A549 (cell line): ENCODE results near the gene CNKSR3. TPM values are rescaled to one million over a fixed set of nuclear protein-coding genes. Genes with fewer than 3 reads are reported as not detected.

Experiments
- ATAC-seq, 2 experiments: fragments of 200-7000 bp in 1 of 2; fragments of >200 bp in 1 of 2; cut with Nextera tagmentation in 1 of 2; cut with Tn5 transposase in 1 of 2; 3 replicates each; pipeline versions ENCODE4 v1.8.0 to v1.9.1; 2018 to 2020; ENCODE audit warnings: mild to moderate bottlenecking in 1 of 2, moderate library complexity in 1 of 2
- CTCF ChIA-PET: fragments of 300-600 bp; sonication (Branson Sonifier 250); formaldehyde crosslinking; extraction: SDS; loops from one replicate; lab custom pipeline; 2021; ENCODE audit warnings: antibody characterized with exemption, inconsistent platforms; lab: Yijun Ruan, JAX
- POLR2A ChIA-PET: fragments of 350-600 bp; formaldehyde crosslinking; extraction: SDS; loops from one replicate; lab custom pipeline; 2021; ENCODE audit warnings: antibody characterized with exemption, inconsistent platforms; lab: Yijun Ruan, JAX
- DNase-seq, 2 experiments: peaks; one replicate each; pipeline versions ENCODE4 v3.0.0 to v3.0.0-alpha.2; 2011 to 2016; ENCODE audit warnings: low read depth in 1 of 2, low spot score in 1 of 2
- FAIRE-seq: peaks from 2 replicates; lab custom pipeline; 2011; peaks lifted over from hg19 to GRCh38; lab: Jason Lieb, UNC
- H3K27ac ChIP-seq, 2 experiments: fragments of >200 bp; sonication (Bioruptor Twin); formaldehyde crosslinking; 3 replicates each; pipeline ENCODE4 v1.5.1; 2016 to 2017
- H3K4me1 ChIP-seq: fragments of >200 bp; sonication (Bioruptor Twin); formaldehyde crosslinking; 3 replicates; pipeline ENCODE4 v1.6.1; 2016
- H3K4me2 ChIP-seq: fragments of >200 bp; sonication (Bioruptor Twin); formaldehyde crosslinking; 3 replicates; pipeline ENCODE4 v1.6.1; 2016
- H3K4me3 ChIP-seq: fragments of >200 bp; sonication (Bioruptor Twin); formaldehyde crosslinking; 3 replicates; pipeline ENCODE4 v1.5.1; 2016
- H3K9me3 ChIP-seq: fragments of >200 bp; sonication (Bioruptor Twin); formaldehyde crosslinking; 3 replicates; pipeline ENCODE4 v1.6.1; 2016
- BHLHE40 ChIP-seq: IDR thresholded peaks from 2 replicates; pipeline ENCODE4 v1.6.1; 2012; ENCODE audit warnings: low read depth, low read length, inconsistent platforms
- CEBPB ChIP-seq, 2 experiments: fragments of >200 bp in 1 of 2; sonication (Bioruptor Twin) in 1 of 2; formaldehyde crosslinking in 1 of 2; IDR thresholded peaks; 2 replicates each; pipeline ENCODE4 v1.6.1; 2012 to 2016
- CHD2 ChIP-seq: fragments of 150-350 bp; IDR thresholded peaks from 2 replicates; pipeline ENCODE4 v1.6.1; 2014; ENCODE audit warnings: low read length; ENCODE audit not compliant: partially characterized antibody
- EHMT2 ChIP-seq: fragments of 200-600 bp; sonication (generic); IDR thresholded peaks from 2 replicates; pipeline ENCODE4 v1.6.1; 2016; ENCODE audit warnings: antibody characterized with exemption, low read depth, mild to moderate bottlenecking, moderate library complexity
- ESRRA ChIP-seq: fragments of 150-350 bp; IDR thresholded peaks from 2 replicates; pipeline ENCODE4 v1.6.1; 2014; ENCODE audit warnings: mild to moderate bottlenecking, low read length, borderline replicate concordance
- FOSB ChIP-seq: fragments of 250-450 bp; sonication (Bioruptor Pico); IDR thresholded peaks from 2 replicates; pipeline ENCODE4 v1.5.0; 2020; ENCODE audit warnings: mild to moderate bottlenecking, moderate library complexity
- HDAC2 ChIP-seq: fragments of 200-600 bp; sonication (generic); IDR thresholded peaks from 2 replicates; pipeline ENCODE4 v1.6.1; 2016
- HOXA7 ChIP-seq: fragments of 250-450 bp; sonication (Bioruptor Pico); IDR thresholded peaks from 2 replicates; pipeline ENCODE4 v1.5.0; 2020; ENCODE audit warnings: mild to moderate bottlenecking, moderate library complexity
- HOXB13 ChIP-seq: fragments of 250-450 bp; sonication (Bioruptor Pico); IDR thresholded peaks from 2 replicates; pipeline ENCODE4 v1.5.0; 2020; ENCODE audit warnings: low read depth, mild to moderate bottlenecking, moderate library complexity
- JUN ChIP-seq, 2 experiments: fragments of >200 bp; sonication (Bioruptor Twin); formaldehyde crosslinking; IDR thresholded peaks; 2 replicates in 1 of 2; 3 replicates in 1 of 2; pipeline ENCODE4 v1.6.1; 2016 to 2017
- KDM1A ChIP-seq: fragments of 200-600 bp; sonication (generic); IDR thresholded peaks from 2 replicates; pipeline ENCODE4 v1.6.1; 2016; ENCODE audit warnings: low read depth, mild to moderate bottlenecking
- MAFK ChIP-seq: fragments of 450-650 bp; IDR thresholded peaks from 2 replicates; pipeline ENCODE4 v1.6.1; 2014; ENCODE audit not compliant: partially characterized antibody
- PHF8 ChIP-seq: fragments of 200-600 bp; sonication (generic); IDR thresholded peaks from 2 replicates; pipeline ENCODE4 v1.6.1; 2016; ENCODE audit warnings: low read depth, mild to moderate bottlenecking, antibody characterized with exemption, moderate library complexity, borderline replicate concordance
- POLR2AphosphoS2 ChIP-seq: conservative IDR thresholded peaks from 2 replicates; pipeline ENCODE4 v1.6.1; 2012; ENCODE audit warnings: low read length, improper control_type of control experiment, inconsistent platforms
- RARB ChIP-seq: fragments of 250-450 bp; sonication (Bioruptor Pico); IDR thresholded peaks from 2 replicates; pipeline ENCODE4 v1.8.0; 2021; ENCODE audit warnings: mild to moderate bottlenecking, moderate library complexity
- RCOR1 ChIP-seq: fragments of 150-350 bp; IDR thresholded peaks from 2 replicates; pipeline ENCODE4 v1.6.1; 2014; ENCODE audit warnings: antibody characterized with exemption, low read length, low read depth
- TFCP2L1 ChIP-seq: fragments of 250-450 bp; sonication (Bioruptor Pico); IDR thresholded peaks from 2 replicates; pipeline ENCODE4 v1.5.0; 2021; ENCODE audit warnings: mild to moderate bottlenecking
- TP53 ChIP-seq: fragments of 250-450 bp; sonication (Bioruptor Pico); IDR thresholded peaks from 2 replicates; pipeline ENCODE4 v1.5.0; 2021; ENCODE audit warnings: mild to moderate bottlenecking, moderate library complexity
- ZC3H11A ChIP-seq: fragments of 450-650 bp; IDR thresholded peaks from 2 replicates; pipeline ENCODE4 v1.6.1; 2014; ENCODE audit warnings: antibody characterized with exemption, mild to moderate bottlenecking
- ZFP36 ChIP-seq: fragments of 450-650 bp; IDR thresholded peaks from 2 replicates; pipeline ENCODE4 v1.6.1; 2014; ENCODE audit warnings: borderline replicate concordance; ENCODE audit not compliant: partially characterized antibody
- ZNF302 ChIP-seq: fragments of 250-450 bp; sonication (Bioruptor Pico); IDR thresholded peaks from 2 replicates; pipeline ENCODE4 v1.9.0; 2021; ENCODE audit warnings: inconsistent platforms, mild to moderate bottlenecking, moderate library complexity
- ZSCAN20 ChIP-seq: fragments of 250-450 bp; sonication (Bioruptor Pico); IDR thresholded peaks from 2 replicates; pipeline ENCODE4 v1.8.0; 2022; ENCODE audit warnings: mild to moderate bottlenecking, moderate library complexity
- WGBS: methylation state at CpG from one replicate; pipeline ENCODE4 v1.1.6; 2017; ENCODE audit errors: missing lambda C conversion rate; 5-methylcytosine and 5-hydroxymethylcytosine counted together
- polyA plus RNA-seq, 4 experiments: library from polyadenylated mRNA; depleted of rRNA in 3 of 4; stranded (reverse); fragments of >200 nt; fragmentation: RNase III in 1 of 4; extraction: RNeasy Plus Mini Kit Qiagen cat#74134 plus additional on column Dnase treatment in 1 of 4; gene quantifications; 2 replicates in 3 of 4; 3 replicates in 1 of 4; pipeline ENCODE4 v1.2.3, GENCODE V29; 2011 to 2017
- TF ChIP-seq, protein P1 (sequence below): IDR thresholded peaks from 2 replicates; pipeline ENCODE4 v1.6.1; 2012
- TF ChIP-seq, protein P2 (sequence below): fragments of >200 bp; sonication (Bioruptor Twin); formaldehyde crosslinking; IDR thresholded peaks from 3 replicates; pipeline ENCODE4 v1.6.1; 2016
- TF ChIP-seq, protein P3 (sequence below): fragments of >200 bp; sonication (Bioruptor Twin); formaldehyde crosslinking; IDR thresholded peaks from 3 replicates; pipeline ENCODE4 v1.5.1; 2016
- TF ChIP-seq, protein P4 (sequence below): fragments of 200-600 bp; sonication (generic); IDR thresholded peaks from 2 replicates; pipeline ENCODE4 v1.6.1; 2016; ENCODE audit warnings: antibody characterized with exemption, mild to moderate bottlenecking, moderate library complexity

Gene CNKSR3
- polyA plus RNA-seq, 2 of the 4 experiments (the other 2 are of a cell fraction) = 2.9 to 3.5 TPM

DNA sequence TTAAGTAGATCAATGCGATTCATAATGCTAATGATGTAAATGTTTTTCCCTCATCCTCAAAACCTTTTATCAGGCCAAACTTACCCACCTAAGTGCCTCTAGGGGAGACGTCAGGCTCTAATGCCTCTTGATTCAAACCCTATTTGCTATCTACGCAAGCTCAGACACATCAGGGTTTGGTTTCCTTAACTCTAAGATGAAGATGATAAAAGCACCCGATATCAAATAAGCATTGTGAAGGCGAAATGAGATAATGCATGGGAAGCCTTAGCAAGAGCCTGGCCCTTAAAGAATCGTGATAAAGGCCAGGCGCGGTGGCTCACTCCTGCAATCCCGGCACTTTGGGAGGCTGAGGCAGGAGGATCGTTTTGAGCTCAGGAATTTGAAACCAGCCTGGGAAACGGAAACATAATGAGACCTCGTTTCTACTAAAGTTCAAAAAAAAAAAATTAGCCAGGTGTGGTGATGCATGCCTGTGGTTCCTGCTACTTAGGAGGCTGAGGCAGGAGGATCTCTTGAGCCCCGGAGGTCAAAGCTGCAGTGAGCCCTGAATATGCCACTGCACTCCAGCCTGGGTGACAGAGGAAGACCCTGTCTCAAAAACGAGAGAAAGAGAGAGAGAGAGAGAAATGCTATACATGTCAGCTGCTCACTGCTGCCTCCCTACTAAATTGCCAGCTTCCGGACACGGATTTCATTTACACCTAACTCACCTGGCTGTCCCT is 13.5 kb downstream of the CNKSR3 start:
- H3K4me2 ChIP-seq = no peak overlapping the region
- ChIA-PET POLR2A (no interaction called here), CTCF (interaction anchor here (1.0 to 1.4 kb wide), 2 partner anchors 13 to 178 kb away, joined by 3 to 4 read pairs; partner anchors contain the start of gene CNKSR3)
- ATAC-seq = no peak
- no peaks in the 10 kb centered on the region for H3K4me1 ChIP-seq
- TF ChIP-seq POLR2AphosphoS2 (no peak), CHD2 (no peak), ZSCAN20 (CRISPR knock-in tag) (no peak), PHF8 (no peak), MAFK (no peak), TP53 (no peak), CEBPB (IDR thresholded peaks at IDR 0.05) (no peak), ESRRA (no peak), HOXB13 (CRISPR knock-in tag) (no peak), TFCP2L1 (CRISPR knock-in tag) (no peak), EHMT2 (no peak), ZFP36 (no peak), HDAC2 (no peak)
- TF ChIP-seq, protein P1, sequence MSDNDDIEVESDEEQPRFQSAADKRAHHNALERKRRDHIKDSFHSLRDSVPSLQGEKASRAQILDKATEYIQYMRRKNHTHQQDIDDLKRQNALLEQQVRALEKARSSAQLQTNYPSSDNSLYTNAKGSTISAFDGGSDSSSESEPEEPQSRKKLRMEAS = no peak
- 87% methylated on average over 16 of the region's 16 CpGs for WGBS
- no peak overlapping the region for H3K27ac ChIP-seq
- no peak for FAIRE-seq
- no peaks in the 10 kb centered on the region for H3K9me3 ChIP-seq
- DNase-seq = no peak
- H3K4me3 ChIP-seq = no peak overlapping the region

DNA sequence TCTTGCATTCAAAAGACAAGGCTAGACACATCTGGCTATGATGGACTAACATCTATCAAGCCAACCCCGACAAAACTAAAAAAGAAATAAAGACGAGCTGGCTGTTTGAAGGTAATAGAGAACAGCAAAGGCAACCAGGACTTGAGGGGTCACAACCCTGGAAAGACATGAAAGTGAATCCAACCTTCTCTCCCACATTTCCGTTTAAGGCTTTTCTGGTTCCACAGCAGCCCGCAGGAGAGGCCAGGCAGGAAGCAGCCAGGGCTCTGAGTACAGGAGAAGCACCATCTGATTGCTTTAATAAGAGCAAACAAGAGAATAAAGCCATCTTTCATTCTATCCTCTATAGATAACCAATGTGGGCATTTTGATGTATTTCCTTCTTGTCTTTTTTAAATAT is 14.3 kb downstream of the CNKSR3 start:
- no peak for TF ChIP-seq RARB (CRISPR knock-in tag)
- no peak for TF ChIP-seq ZNF302
- no peak for TF ChIP-seq EHMT2
- no peak for TF ChIP-seq ZFP36
- TF ChIP-seq, protein P2, sequence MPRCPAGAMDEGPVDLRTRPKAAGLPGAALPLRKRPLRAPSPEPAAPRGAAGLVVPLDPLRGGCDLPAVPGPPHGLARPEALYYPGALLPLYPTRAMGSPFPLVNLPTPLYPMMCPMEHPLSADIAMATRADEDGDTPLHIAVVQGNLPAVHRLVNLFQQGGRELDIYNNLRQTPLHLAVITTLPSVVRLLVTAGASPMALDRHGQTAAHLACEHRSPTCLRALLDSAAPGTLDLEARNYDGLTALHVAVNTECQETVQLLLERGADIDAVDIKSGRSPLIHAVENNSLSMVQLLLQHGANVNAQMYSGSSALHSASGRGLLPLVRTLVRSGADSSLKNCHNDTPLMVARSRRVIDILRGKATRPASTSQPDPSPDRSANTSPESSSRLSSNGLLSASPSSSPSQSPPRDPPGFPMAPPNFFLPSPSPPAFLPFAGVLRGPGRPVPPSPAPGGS = no peak
- TF ChIP-seq ZC3H11A = no peak
- TF ChIP-seq RCOR1 = no peak
- TF ChIP-seq KDM1A = no peak
- TF ChIP-seq, protein P3, sequence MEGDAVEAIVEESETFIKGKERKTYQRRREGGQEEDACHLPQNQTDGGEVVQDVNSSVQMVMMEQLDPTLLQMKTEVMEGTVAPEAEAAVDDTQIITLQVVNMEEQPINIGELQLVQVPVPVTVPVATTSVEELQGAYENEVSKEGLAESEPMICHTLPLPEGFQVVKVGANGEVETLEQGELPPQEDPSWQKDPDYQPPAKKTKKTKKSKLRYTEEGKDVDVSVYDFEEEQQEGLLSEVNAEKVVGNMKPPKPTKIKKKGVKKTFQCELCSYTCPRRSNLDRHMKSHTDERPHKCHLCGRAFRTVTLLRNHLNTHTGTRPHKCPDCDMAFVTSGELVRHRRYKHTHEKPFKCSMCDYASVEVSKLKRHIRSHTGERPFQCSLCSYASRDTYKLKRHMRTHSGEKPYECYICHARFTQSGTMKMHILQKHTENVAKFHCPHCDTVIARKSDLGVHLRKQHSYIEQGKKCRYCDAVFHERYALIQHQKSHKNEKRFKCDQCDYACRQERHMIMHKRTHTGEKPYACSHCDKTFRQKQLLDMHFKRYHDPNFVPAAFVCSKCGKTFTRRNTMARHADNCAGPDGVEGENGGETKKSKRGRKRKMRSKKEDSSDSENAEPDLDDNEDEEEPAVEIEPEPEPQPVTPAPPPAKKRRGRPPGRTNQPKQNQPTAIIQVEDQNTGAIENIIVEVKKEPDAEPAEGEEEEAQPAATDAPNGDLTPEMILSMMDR = no peak
- TF ChIP-seq FOSB (CRISPR knock-in tag) = no peak
- no peak for TF ChIP-seq HOXA7 (CRISPR knock-in tag)
- TF ChIP-seq JUN (IDR thresholded peaks at IDR 0.05) = no peak
- TF ChIP-seq, protein P4, sequence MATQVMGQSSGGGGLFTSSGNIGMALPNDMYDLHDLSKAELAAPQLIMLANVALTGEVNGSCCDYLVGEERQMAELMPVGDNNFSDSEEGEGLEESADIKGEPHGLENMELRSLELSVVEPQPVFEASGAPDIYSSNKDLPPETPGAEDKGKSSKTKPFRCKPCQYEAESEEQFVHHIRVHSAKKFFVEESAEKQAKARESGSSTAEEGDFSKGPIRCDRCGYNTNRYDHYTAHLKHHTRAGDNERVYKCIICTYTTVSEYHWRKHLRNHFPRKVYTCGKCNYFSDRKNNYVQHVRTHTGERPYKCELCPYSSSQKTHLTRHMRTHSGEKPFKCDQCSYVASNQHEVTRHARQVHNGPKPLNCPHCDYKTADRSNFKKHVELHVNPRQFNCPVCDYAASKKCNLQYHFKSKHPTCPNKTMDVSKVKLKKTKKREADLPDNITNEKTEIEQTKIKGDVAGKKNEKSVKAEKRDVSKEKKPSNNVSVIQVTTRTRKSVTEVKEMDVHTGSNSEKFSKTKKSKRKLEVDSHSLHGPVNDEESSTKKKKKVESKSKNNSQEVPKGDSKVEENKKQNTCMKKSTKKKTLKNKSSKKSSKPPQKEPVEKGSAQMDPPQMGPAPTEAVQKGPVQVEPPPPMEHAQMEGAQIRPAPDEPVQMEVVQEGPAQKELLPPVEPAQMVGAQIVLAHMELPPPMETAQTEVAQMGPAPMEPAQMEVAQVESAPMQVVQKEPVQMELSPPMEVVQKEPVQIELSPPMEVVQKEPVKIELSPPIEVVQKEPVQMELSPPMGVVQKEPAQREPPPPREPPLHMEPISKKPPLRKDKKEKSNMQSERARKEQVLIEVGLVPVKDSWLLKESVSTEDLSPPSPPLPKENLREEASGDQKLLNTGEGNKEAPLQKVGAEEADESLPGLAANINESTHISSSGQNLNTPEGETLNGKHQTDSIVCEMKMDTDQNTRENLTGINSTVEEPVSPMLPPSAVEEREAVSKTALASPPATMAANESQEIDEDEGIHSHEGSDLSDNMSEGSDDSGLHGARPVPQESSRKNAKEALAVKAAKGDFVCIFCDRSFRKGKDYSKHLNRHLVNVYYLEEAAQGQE = no peak
- TF ChIP-seq BHLHE40 = no peak
- H3K4me2 ChIP-seq = no peak overlapping the region
- no peak overlapping the region for H3K4me3 ChIP-seq
- POLR2A ChIA-PET = no interaction called here
- FAIRE-seq (no peak), ATAC-seq (no peak), DNase-seq (no peak)
- 91% methylated on average over 4 of the region's 4 CpGs for WGBS
- H3K9me3 ChIP-seq = no peaks in the 10 kb centered on the region
- no peak overlapping the region for H3K27ac ChIP-seq
- no peaks in the 10 kb centered on the region for H3K4me1 ChIP-seq
- CTCF ChIA-PET = no interaction called here
